NCI-H774 (cell line): ENCODE results near the gene HIVEP3.
"Not testable (repeated sequence)": the region's sequence is repeated elsewhere in the genome, so short reads cannot be mapped to it uniquely, and the experiment has no call there.

Source experiments
- DNase-seq: peaks from one replicate; lab custom pipeline; 2025; lab: John Stamatoyannopoulos, UW

The HIVEP3 gene

DNA sequence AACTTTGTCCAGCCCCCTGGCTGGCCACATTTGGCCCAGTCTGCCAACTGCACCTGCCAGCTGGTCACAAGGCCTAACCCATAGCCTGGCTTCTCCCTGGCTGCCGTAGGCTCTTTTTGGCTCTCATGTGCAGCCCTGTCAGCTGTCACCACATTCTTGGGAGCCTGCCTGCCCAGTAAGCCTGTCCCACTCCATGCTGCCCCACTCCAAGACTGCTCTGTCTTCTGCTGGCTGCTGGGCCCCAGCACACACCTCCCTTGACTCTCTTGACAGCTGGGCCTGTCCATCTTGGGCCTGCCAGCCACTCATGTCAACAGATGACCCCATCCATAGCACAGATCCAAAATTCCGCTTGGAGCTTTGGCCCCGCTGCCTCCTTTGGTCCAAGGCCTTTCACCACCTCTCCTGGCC lies 360.0 kb downstream of the HIVEP3 start:
- DNase-seq, result no peak

GRCh38 chr1:41557751-41558455 lies 360.8 kb downstream of the HIVEP3 start:
- DNase-seq, result no peak

GRCh38 chr1:41554746-41555145 lies 364.0 kb downstream of the HIVEP3 start:
- not testable (repeated sequence) for DNase-seq

- DNase-seq, result no peak
Measured at GRCh38 chr1:41547781-41548560, 370.8 kb downstream of the HIVEP3 start.

GRCh38 chr1:41547336-41547735 lies 371.4 kb downstream of the HIVEP3 start:
- no peak for DNase-seq

DNA sequence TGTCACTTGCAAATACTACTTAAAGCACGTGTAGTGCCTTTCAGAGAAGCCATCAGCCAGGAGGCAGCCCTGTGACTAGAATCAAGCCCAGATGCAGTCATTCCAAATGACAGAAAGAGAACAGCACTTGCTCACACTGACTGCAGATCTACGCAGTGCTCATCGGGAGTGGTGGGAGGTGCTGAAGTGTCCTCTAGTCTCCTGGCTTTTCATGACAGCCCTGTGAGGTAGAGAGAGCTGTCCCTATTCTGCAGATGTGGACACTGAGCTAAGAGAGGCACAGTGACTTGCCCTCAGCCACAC lies 371.9 kb downstream of the HIVEP3 start:
- DNase-seq, result no peak

DNA sequence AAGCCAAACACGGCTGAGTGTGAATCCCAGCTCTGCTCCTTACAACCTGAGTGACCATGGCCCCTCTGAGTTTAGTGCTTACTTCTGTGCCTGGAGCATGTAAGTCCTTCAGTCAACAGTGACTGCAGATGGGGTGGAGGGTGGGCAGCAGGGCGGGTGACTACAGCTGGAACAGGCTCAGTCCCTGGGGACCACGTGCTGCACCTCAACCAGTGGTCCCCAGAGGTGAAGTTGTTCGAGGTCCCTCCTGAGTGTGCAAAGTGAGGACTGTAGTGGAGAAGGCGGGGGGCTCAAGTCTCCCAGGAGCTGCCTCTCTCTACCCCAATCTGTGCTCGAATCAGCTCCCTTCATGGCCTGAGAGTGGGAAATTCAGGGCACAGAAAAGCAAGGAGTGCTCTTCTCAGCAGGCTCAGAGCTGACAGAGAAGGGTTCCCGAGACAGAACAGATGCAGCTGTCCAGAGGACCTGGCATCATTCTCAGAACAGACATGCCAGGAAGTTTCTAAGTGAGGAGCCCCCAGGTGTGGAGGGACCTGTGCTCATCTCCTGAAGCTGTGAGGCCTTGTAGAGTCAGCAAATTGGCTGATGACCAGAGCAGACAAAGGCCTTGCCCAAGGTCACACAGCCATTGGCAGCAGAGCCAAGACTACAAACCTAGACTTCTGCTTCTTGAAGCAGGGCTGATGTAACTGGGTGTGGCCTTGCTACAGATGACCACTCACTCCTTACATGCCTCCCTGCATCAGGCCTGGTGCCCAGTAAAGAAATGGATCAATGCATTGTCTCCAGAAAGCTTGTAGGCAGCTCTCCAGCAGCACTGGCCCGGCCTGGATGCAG lies 372.5 kb downstream of the HIVEP3 start:
- DNase-seq, result no peak

DNA sequence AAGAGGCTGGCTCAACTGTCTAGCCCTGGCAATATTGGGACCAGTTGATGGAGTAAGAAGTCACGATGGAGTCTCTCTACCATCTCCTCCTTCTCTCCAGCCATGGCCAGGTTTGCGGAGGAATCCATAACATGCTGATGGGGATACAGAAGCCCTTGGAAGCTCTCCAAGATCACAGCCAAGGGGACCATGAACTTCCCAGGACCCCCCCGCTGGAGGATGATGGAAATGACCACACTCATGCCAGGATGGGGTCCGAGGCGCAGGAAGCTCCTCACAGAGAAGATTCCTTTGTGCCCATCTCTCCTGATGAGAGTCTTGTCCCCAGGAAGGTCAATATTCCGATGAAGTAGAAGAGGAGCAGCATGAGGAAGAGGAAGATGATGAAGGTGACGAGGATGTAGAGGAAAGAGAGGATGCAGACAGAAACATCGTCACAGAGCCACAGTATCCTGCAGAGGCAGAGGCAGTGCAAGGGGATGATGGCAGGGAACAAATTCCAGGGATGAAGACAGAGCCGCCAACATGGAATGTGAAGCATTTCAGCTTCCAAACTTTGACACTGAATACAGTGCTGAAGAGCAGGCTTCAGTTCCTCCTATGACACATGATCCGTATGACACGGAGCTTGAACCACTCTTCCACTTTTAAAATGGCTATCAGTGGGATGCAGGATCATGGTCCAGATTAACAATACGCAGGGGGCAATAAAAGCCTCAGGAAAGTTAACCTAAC lies 376.4 kb downstream of the HIVEP3 start:
- no peak for DNase-seq

DNA sequence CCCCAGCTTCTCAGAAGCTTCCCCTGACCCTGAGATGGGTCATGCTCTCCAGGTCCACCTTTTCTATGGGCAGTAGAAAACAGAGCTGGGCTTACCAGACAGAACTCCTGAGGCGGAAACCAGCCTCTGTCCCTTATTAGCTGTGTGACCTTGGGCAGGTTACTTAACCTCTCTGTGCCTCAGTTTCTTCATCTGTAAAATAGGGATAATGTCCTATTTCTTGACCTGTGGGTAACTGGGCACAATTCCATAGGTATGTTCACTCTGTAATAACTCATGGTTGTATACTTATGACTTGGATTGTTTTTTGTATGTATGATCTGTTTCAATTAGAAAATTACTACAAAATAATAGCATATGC lies 377.1 kb downstream of the HIVEP3 start:
- no peak for DNase-seq

- no peak for DNase-seq
Measured at GRCh38 chr1:41540886-41541591, 377.7 kb downstream of the HIVEP3 start.

DNA sequence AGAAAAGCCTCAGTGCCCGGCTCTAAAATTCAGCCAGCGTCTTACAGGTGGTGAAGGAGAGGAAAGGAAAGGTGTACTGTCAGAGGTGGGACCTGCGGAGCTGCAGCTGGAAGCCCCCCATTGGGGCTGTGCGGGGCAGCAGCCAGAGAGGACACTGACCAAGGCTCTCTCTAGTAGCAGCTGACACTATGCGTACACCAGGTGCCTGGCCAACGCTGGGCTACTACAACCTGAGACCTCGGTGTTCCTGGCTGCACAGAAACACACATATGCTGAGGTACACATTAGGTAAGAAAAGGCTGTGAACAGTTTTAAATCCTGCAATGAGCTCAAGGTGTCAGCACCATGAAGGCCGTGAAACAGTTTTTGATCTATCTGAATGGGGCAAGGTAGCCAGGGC lies 378.7 kb downstream of the HIVEP3 start:
- DNase-seq, result no peak

DNA sequence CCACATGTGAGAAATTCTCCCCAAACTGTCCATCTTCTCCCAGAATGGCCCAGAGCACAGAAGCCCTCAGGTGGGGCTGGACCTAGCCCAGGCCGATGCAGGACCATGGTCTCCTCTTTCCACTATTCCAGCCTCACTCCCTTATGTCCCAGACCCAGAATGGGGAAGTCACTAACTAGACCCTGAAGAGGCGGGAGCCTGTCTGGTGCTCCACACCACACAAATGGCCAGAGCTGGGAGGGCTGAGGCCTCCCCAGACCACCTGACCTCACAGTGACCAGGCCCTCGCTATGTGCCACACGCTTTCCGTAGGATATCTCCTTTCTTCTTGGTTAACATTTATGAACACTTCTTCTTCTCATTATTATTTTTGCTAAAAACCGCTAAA lies 379.3 kb downstream of the HIVEP3 start:
- DNase-seq, result no peak

- DNase-seq, result no peak
Measured at GRCh38 chr1:41538741-41539417, 379.8 kb downstream of the HIVEP3 start.

- DNase-seq, result no peak
Measured at GRCh38 chr1:41537788-41538351, 380.9 kb downstream of the HIVEP3 start.

GRCh38 chr1:41537251-41537650 lies 381.5 kb downstream of the HIVEP3 start:
- DNase-seq, result no peak

DNA sequence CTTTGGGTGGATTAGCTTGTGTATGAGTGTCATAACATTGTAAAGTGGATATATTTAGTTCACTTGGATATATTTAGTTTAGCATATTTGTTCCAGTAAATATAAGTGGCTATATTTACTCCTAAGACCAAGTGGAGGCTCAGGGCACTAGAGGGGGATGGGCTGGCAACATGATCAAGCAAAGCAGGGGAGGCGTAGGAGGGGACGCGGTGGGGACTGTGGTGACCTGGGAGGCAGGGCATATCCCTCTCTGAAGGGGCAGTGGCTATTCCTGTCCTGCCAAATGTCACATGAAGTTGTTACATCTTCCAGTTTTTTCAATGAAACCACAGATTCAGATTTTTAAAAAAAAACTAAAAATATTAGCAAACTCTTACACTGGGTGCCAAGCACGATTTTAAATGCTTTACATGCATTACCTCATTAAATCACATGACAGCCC lies 382.3 kb downstream of the HIVEP3 start:
- no peak for DNase-seq

DNA sequence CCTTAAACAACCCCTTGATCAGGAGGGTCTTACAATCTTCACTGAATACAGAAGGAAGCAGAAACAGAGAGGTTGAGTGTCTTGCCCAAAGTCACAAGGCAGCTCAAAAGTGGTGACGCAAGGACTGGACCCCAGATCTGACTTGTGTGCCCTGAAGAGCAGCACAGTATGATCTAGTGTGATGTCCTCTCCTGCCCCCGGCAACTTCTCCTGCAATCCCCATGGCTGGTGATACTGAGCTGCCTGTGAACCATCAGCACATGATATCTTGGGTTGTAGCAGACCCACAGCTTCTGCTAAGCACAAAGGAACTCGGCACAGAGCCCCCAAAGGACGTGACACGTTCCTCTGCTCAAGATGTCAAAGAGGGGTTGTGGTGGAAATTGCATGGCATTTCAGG lies 383.0 kb downstream of the HIVEP3 start:
- DNase-seq, result no peak

DNA sequence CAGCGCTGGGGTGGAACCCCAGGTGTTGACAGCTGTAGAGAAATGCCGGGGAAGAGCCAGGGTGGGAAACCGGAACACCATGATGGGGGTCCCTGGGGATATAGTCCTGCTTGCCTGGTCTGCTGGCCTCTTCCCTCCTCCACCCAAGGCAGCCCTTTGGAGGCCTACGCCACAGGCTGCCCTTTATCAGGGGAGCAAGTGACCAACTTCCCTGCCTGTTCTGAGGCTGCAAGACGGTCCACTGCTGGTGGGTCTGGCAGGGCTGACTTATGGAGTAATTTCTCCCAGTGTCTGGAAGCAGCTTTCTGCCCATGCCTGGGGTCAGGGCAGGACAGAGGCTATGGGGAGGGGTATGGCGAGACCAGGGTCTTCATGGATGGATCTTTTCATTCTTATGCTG lies 383.4 kb downstream of the HIVEP3 start:
- no peak for DNase-seq

GRCh38 chr1:41534181-41535076 lies 384.3 kb downstream of the HIVEP3 start:
- no peak for DNase-seq

DNA sequence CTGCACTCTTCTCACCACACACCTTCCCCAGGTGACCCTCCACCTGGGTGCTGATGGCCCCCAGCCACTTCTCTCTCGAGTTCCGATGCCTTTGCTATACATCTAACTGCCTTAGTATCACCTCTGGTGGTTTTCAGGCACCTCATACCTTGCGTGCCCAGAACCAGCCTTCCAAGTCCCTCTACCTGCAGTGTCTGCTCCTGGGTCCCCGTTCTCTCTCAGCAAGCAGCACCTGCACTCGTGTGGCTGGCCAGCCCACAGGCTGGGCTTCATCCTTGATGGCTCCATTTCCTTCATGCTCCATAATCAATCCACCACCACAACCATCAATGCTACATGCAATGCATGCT lies 385.0 kb downstream of the HIVEP3 start:
- no peak for DNase-seq
